DND-41 (cell line): ENCODE measurements around the gene NTSR2.

Source experiments
- ATAC-seq: fragments of 200-7000 bp; cut with Tn5 transposase; 3 replicates; pipeline ENCODE4 v1.9.1; 2021; ENCODE audit warnings: low read depth; ENCODE audit not compliant: insufficient read depth
- DNase-seq: peaks from one replicate; pipeline ENCODE4 v3.0.0-alpha.2; 2020
- H2AFZ ChIP-seq: 2 replicates; pipeline ENCODE4 v1.6.0; 2012; ENCODE audit warnings: low read depth, low read length
- H3K27ac ChIP-seq: 2 replicates; pipeline ENCODE4 v1.5.1; 2012; ENCODE audit warnings: low read length, inconsistent platforms
- H3K27me3 ChIP-seq: fragments of 200-600 bp; sonication (generic); 2 replicates; pipeline ENCODE4 v1.6.0; 2012; ENCODE audit warnings: low read length, mild to moderate bottlenecking, inconsistent platforms; ENCODE audit not compliant: insufficient read depth, poor library complexity
- H3K36me3 ChIP-seq: 2 replicates; pipeline ENCODE4 v1.5.1; 2012; ENCODE audit warnings: low read length, inconsistent platforms; ENCODE audit not compliant: insufficient read depth
- H3K4me1 ChIP-seq: 2 replicates; pipeline ENCODE4 v1.5.1; 2012; ENCODE audit warnings: mild to moderate bottlenecking, low read length; ENCODE audit not compliant: insufficient read depth
- H3K4me2 ChIP-seq: 2 replicates; pipeline ENCODE4 v1.6.0; 2012; ENCODE audit warnings: mild to moderate bottlenecking, moderate library complexity, low read length, inconsistent platforms; ENCODE audit not compliant: insufficient read depth
- H3K4me3 ChIP-seq, 2 experiments: fragments of 200-600 bp in 1 of 2; shearing (Covaris generic) in 1 of 2; 2 replicates each; pipeline ENCODE4 v1.5.1; 2012 to 2016; ENCODE audit warnings: inconsistent platforms in 2 of 2, low read length in 2 of 2, mild to moderate bottlenecking in 2 of 2, low read depth in 1 of 2, moderate library complexity in 1 of 2
- H3K79me2 ChIP-seq: 2 replicates; pipeline ENCODE4 v1.6.0; 2012; ENCODE audit warnings: low read length, inconsistent platforms; ENCODE audit not compliant: insufficient read depth
- H3K9ac ChIP-seq: 2 replicates; pipeline ENCODE4 v1.6.0; 2012; ENCODE audit warnings: low read depth, mild to moderate bottlenecking, inconsistent platforms, low read length, moderate library complexity
- H3K9me3 ChIP-seq: 2 replicates; pipeline ENCODE4 v1.5.1; 2012; ENCODE audit warnings: low read length, moderate library complexity, mild to moderate bottlenecking, inconsistent platforms; ENCODE audit not compliant: insufficient read depth, severe bottlenecking
- H4K20me1 ChIP-seq: 2 replicates; pipeline ENCODE4 v1.6.0; 2012; ENCODE audit warnings: low read length; ENCODE audit not compliant: insufficient read depth
- EZH2 ChIP-seq: IDR thresholded peaks from 3 replicates; pipeline ENCODE4 v1.6.1; 2012; ENCODE audit warnings: borderline replicate concordance, low read depth, mild to moderate bottlenecking, moderate library complexity, low read length, inconsistent platforms; ENCODE audit not compliant: severe bottlenecking
- TF ChIP-seq, protein P1 (sequence below): IDR thresholded peaks from 2 replicates; pipeline ENCODE4 v1.5.1; 2012; ENCODE audit warnings: borderline replicate concordance, low read length, moderate library complexity, mild to moderate bottlenecking; ENCODE audit not compliant: poor library complexity, severe bottlenecking; ENCODE audit errors: extremely low read depth

Gene NTSR2

DNA sequence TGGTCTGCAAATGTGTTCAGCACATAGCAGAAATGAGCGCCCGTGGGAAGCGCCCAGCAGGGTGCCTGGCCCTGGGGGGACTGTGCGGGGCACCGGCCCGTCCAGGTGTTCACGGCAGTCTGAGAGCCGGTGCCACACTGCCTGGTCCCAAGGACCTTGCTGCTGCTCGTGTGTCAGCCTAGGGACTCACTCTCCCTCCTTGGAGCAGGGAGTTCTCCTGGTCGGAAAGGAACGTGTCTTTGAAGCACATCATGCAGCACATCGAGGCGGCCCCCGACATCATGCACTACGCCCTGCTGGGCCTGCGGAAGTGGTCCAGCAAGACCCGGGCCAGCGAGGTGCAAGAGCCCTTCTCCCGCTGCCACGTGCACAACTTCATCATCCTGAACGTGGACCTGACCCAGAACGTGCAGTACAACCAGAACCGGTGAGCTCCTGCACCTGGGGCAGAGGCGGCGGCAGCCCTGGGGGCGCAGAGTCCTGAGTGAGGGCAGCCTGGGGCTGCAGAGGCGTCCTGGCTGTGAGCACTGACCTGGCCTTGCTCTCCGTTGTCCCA, 36.0 kb downstream of the NTSR2 start:
- Histone ChIP-seq H3K4me1 (no peaks in the 10 kb centered on the region), H2AFZ (no peak overlapping the region), H3K79me2 (no peaks in the 10 kb centered on the region), H3K4me3 (no peak overlapping the region), H3K27me3 (no peaks in the 10 kb centered on the region), H3K36me3 (no peaks in the 10 kb centered on the region), H4K20me1 (no peaks in the 10 kb centered on the region), H3K9ac (no peak overlapping the region), H3K4me2 (no peak overlapping the region), H3K9me3 (no peaks in the 10 kb centered on the region), H3K27ac (no peak overlapping the region)
- no peak for ATAC-seq
- no peak for DNase-seq
- no peak for TF ChIP-seq EZH2
- TF ChIP-seq, protein P1, sequence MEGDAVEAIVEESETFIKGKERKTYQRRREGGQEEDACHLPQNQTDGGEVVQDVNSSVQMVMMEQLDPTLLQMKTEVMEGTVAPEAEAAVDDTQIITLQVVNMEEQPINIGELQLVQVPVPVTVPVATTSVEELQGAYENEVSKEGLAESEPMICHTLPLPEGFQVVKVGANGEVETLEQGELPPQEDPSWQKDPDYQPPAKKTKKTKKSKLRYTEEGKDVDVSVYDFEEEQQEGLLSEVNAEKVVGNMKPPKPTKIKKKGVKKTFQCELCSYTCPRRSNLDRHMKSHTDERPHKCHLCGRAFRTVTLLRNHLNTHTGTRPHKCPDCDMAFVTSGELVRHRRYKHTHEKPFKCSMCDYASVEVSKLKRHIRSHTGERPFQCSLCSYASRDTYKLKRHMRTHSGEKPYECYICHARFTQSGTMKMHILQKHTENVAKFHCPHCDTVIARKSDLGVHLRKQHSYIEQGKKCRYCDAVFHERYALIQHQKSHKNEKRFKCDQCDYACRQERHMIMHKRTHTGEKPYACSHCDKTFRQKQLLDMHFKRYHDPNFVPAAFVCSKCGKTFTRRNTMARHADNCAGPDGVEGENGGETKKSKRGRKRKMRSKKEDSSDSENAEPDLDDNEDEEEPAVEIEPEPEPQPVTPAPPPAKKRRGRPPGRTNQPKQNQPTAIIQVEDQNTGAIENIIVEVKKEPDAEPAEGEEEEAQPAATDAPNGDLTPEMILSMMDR, result no peak

DNA sequence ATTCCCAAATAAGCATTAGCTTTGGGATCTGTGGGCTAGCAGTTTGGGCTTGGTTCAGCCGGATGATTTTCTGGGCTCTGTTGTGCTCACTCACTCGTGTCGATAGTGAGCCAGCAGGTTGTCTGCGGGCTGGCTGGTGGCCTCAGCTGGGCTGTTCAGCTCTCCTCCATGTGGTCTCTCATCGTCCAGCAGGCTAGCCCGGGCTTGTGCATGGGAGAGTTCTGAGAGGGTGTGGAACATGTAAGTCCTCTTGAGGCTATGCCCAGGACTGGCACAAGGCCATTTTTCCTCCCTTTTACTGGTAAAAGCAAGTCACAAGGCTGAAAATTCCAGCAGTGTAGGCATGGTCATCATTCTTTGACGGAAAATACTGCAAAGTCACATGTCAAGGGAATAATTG, 38.5 kb downstream of the NTSR2 start:
- H3K27me3 ChIP-seq, result no peaks in the 10 kb centered on the region
- no peak overlapping the region for H3K4me3 ChIP-seq
- no peaks in the 10 kb centered on the region for H3K79me2 ChIP-seq
- peaks cover 8% of the 10 kb centered on the region for H3K9me3 ChIP-seq
- H3K4me2 ChIP-seq, result no peak overlapping the region
- 0 out of 2 replicates have a peak, but pooled peaks cover 3% of the 10 kb centered on the region for H3K36me3 ChIP-seq
- no peaks in the 10 kb centered on the region for H4K20me1 ChIP-seq
- ATAC-seq, result no peak
- DNase-seq, result no peak
- H3K9ac ChIP-seq, result no peak overlapping the region
- H2AFZ ChIP-seq, result no peak overlapping the region
- no peaks in the 10 kb centered on the region for H3K4me1 ChIP-seq
- no peak overlapping the region for H3K27ac ChIP-seq
- TF ChIP-seq EZH2, result no peak
- TF ChIP-seq, protein P1, result no peak

DNA sequence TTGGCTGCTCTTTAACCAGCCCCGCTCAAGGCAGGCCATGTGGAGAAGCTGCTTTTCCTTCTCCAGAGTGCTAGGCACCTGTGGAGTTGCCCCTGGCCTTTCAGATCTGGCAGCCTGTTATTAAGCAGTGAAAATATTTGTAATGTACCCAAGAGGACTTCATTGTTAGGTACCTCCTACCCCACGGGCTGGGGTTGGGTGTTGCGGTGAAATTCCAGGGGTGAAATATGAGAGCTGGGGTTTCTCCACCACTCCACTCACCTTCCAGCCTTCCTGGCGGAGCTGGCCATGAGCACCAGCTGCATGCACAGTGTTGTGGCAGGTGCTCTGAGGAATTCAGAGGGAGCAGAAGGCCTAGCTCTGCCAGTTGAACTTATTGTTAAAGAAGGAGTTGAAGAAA, 39.1 kb downstream of the NTSR2 start:
- no peak for DNase-seq

More for the DNA sequence above, 39.1 kb downstream of the NTSR2 start:
- no peak for ATAC-seq
- H2AFZ ChIP-seq, result no peak overlapping the region
- no peak overlapping the region for H3K9ac ChIP-seq
- no peak overlapping the region for H3K27ac ChIP-seq
- H3K27me3 ChIP-seq, result no peaks in the 10 kb centered on the region
- H3K4me2 ChIP-seq, result no peak overlapping the region
- no peak overlapping the region for H3K4me3 ChIP-seq
- H3K9me3 ChIP-seq, result peaks cover 8% of the 10 kb centered on the region
- H4K20me1 ChIP-seq, result no peaks in the 10 kb centered on the region
- H3K36me3 ChIP-seq, result 0 out of 2 replicates have a peak, but pooled peaks cover 3% of the 10 kb centered on the region
- no peaks in the 10 kb centered on the region for H3K4me1 ChIP-seq
- TF ChIP-seq, protein P1, result no peak
- TF ChIP-seq EZH2, result no peak
- H3K79me2 ChIP-seq, result no peaks in the 10 kb centered on the region
